Measurements from ENCODE around the gene NFX1.
A peak's percentile ranks its signal among the peaks of the same experiment; 100 is the strongest.
"Not testable (repeated sequence)": the region's sequence is repeated elsewhere in the genome, so short reads cannot be mapped to it uniquely, and the experiment has no call there.

Gene NFX1

GRCh38 chr9:33388110-33388994 is 98.0 kb downstream of the NFX1 start:
- DNase-seq (ENCODE audit: low read depth) = no peak

- not testable (repeated sequence) for DNase-seq (ENCODE audit: low read depth)
Measured at GRCh38 chr9:33391111-33391771, 100.9 kb downstream of the NFX1 start.

GRCh38 chr9:33392591-33393021 is 102.3 kb downstream of the NFX1 start:
- not testable (repeated sequence) for DNase-seq (ENCODE audit: low read depth)

- no peak for DNase-seq (ENCODE audit: low read depth)
Measured at GRCh38 chr9:33393581-33393980, 103.3 kb downstream of the NFX1 start.

GRCh38 chr9:33393986-33394385 is 103.7 kb downstream of the NFX1 start:
- not testable (repeated sequence) for DNase-seq (ENCODE audit: low read depth)

- not testable (repeated sequence) for DNase-seq (ENCODE audit: low read depth)
Measured at GRCh38 chr9:33395159-33395879, 105.0 kb downstream of the NFX1 start.

GRCh38 chr9:33397801-33398200 is 107.5 kb downstream of the NFX1 start:
- not testable (repeated sequence) for DNase-seq (ENCODE audit: low read depth)

- not testable (repeated sequence) for DNase-seq (ENCODE audit: low read depth)
Measured at GRCh38 chr9:33399047-33399446, 108.7 kb downstream of the NFX1 start.

- DNase-seq (ENCODE audit: low read depth) = not testable (repeated sequence)
Measured at GRCh38 chr9:33401809-33402208, 111.5 kb downstream of the NFX1 start.

GRCh38 chr9:33402371-33402770 is 112.1 kb downstream of the NFX1 start, which contains the start of gene AQP7:
Gene AQP7 (minus strand): TSS chr9:33402568. CDS start chr9:33401262, 1,306 bp downstream.
- DNase-seq (ENCODE audit: low read depth) = not testable (repeated sequence)

- DNase-seq (ENCODE audit: low read depth) = no peak
Measured at GRCh38 chr9:33403941-33404787, 113.8 kb downstream of the NFX1 start.

- DNase-seq (ENCODE audit: low read depth) = no peak
Measured at GRCh38 chr9:33404788-33405362, 114.6 kb downstream of the NFX1 start.

- DNase-seq (ENCODE audit: low read depth) = no peak
Measured at GRCh38 chr9:33407061-33407460, 116.7 kb downstream of the NFX1 start.

- DNase-seq (ENCODE audit: low read depth) = no peak
Measured at GRCh38 chr9:33408087-33408486, 117.8 kb downstream of the NFX1 start.

- no peak for DNase-seq (ENCODE audit: low read depth)
Measured at GRCh38 chr9:33414268-33414667, 124.0 kb downstream of the NFX1 start.

- no peak for DNase-seq (ENCODE audit: low read depth)
Measured at GRCh38 chr9:33414889-33415500, 124.7 kb downstream of the NFX1 start.

- peak; percentile 63 for DNase-seq (ENCODE audit: low read depth)
Measured at GRCh38 chr9:33415501-33416038, 125.3 kb downstream of the NFX1 start.

GRCh38 chr9:33416996-33417395 is 126.7 kb downstream of the NFX1 start:
- DNase-seq (ENCODE audit: low read depth) = peak; percentile 39

GRCh38 chr9:33418090-33418489 is 127.8 kb downstream of the NFX1 start:
- DNase-seq (ENCODE audit: low read depth) = no peak

- DNase-seq (ENCODE audit: low read depth) = no peak
Measured at GRCh38 chr9:33419708-33420303, 129.5 kb downstream of the NFX1 start.
